HG03097 (cell line): ENCODE results near the gene FBXW10.
A peak's percentile ranks its signal among the peaks of the same experiment; 100 is the strongest.
"Not testable (repeated sequence)": the region's sequence is repeated elsewhere in the genome, so short reads cannot be mapped to it uniquely, and the experiment has no call there.

Experiments
- ATAC-seq: cut with Tn5 transposase; IDR thresholded peaks from one replicate; pipeline ENCODE4 v1.9.1; 2021; ENCODE audit not compliant: unreplicated experiment, low FRiP score

Gene FBXW10

GRCh38 chr17:18750242-18750641 is 6.4 kb downstream of the FBXW10 start:
- ATAC-seq: not testable (repeated sequence)

GRCh38 chr17:18753829-18754409 is 10.1 kb downstream of the FBXW10 start:
- not testable (repeated sequence) for ATAC-seq

GRCh38 chr17:18755969-18756368 is 12.1 kb downstream of the FBXW10 start:
- not testable (repeated sequence) for ATAC-seq

- not testable (repeated sequence) for ATAC-seq
Measured at GRCh38 chr17:18757368-18758044, 13.7 kb downstream of the FBXW10 start.

- ATAC-seq: not testable (repeated sequence)
Measured at GRCh38 chr17:18758344-18758743, 14.5 kb downstream of the FBXW10 start.

GRCh38 chr17:18760221-18760620 is 16.4 kb downstream of the FBXW10 start:
- ATAC-seq: not testable (repeated sequence)

GRCh38 chr17:18770572-18770971 is 26.7 kb downstream of the FBXW10 start:
- not testable (repeated sequence) for ATAC-seq

- not testable (repeated sequence) for ATAC-seq
Measured at GRCh38 chr17:18771066-18771465, 27.2 kb downstream of the FBXW10 start.

GRCh38 chr17:18772471-18772870 is 28.6 kb downstream of the FBXW10 start:
- no peak for ATAC-seq

GRCh38 chr17:18780991-18781718 is 37.3 kb downstream of the FBXW10 start, which contains the start of gene TVP23B:
Gene TVP23B, plus strand, starts transcription at chr17:18781183. Its CDS starts 111 bp downstream, at chr17:18781294.
- peak; percentile 98 for ATAC-seq

- not testable (repeated sequence) for ATAC-seq
Measured at GRCh38 chr17:18781805-18782204, 38.0 kb downstream of the FBXW10 start.

- ATAC-seq: not testable (repeated sequence)
Measured at GRCh38 chr17:18785933-18786332, 42.1 kb downstream of the FBXW10 start.

GRCh38 chr17:18786890-18787289 is 43.0 kb downstream of the FBXW10 start:
- ATAC-seq: not testable (repeated sequence)

- ATAC-seq: not testable (repeated sequence)
Measured at GRCh38 chr17:18791402-18791801, 47.5 kb downstream of the FBXW10 start.

- not testable (repeated sequence) for ATAC-seq
Measured at GRCh38 chr17:18794841-18795240, 51.0 kb downstream of the FBXW10 start.

- ATAC-seq: not testable (repeated sequence)
Measured at GRCh38 chr17:18796887-18797286, 53.0 kb downstream of the FBXW10 start.

- ATAC-seq: not testable (repeated sequence)
Measured at GRCh38 chr17:18803458-18804245, 59.8 kb downstream of the FBXW10 start.

GRCh38 chr17:18815924-18816323 is 72.1 kb downstream of the FBXW10 start:
- ATAC-seq: not testable (repeated sequence)

GRCh38 chr17:18816489-18817371 is 72.9 kb downstream of the FBXW10 start:
- not testable (repeated sequence) for ATAC-seq
